Activated CD8-positive, alpha-beta memory T cell treated with anti-CD3 and anti-CD28 coated beads for 48 hours (primary cell): ENCODE results near the gene LRP1B.
"Not testable (repeated sequence)": the region's sequence is repeated elsewhere in the genome, so short reads cannot be mapped to it uniquely, and the experiment has no call there.

ENCODE experiments used
- DNase-seq, 3 experiments: peaks; one replicate each; pipeline ENCODE4 v3.0.0-alpha.2; 2020; ENCODE audit warnings: low read depth in 2 of 3, low spot score in 2 of 3

The LRP1B gene

DNA sequence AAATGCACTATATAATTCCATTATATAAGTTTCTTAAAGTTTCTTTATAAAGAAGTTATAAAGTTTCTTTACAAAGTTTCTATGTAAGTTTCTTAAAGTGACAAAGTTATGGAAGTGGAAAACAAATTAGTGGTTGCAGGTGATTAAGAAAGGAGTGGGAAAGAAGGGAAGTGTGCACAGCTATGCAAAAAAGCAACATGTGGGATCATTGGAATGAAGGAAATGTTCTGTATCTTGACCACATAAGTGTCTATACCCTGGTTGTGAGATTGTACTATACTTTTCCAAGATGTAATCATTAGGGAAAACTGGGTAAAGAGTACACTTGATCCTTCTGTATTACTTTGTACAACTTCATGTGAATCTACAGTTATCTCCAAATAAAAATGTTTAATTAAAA lies 1541.1 kb downstream of the LRP1B start:
- DNase-seq, result no peak

GRCh38 chr2:140589273-140589672 lies 1541.5 kb downstream of the LRP1B start:
- DNase-seq, result no peak

GRCh38 chr2:140586379-140586778 lies 1544.4 kb downstream of the LRP1B start:
- DNase-seq, result no peak

GRCh38 chr2:140585016-140585415 lies 1545.8 kb downstream of the LRP1B start:
- no peak for DNase-seq

- no peak for DNase-seq
Measured at GRCh38 chr2:140584471-140584870, 1546.3 kb downstream of the LRP1B start.

GRCh38 chr2:140580532-140581151 lies 1550.2 kb downstream of the LRP1B start:
- DNase-seq, result no peak

GRCh38 chr2:140577453-140577852 lies 1553.4 kb downstream of the LRP1B start:
- no peak for DNase-seq

DNA sequence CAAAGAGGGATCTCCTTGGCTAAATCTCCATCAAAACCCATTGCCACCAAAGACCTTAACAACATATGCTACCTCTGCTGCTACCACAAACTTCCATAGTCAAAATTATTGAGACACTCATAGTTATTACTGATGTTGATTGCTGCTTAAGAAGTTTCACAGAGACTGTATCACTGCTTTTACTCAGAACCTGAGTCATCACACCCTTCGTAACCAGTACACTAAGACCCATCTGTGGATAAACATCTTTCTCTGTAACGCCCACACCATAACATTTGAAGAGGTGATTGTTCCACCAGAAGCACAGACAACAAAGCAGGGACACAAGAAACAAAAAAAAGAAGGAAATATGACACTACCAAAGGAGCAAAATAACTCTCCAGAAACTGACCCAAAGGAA lies 1563.1 kb downstream of the LRP1B start:
- DNase-seq, result no peak

- no peak for DNase-seq
Measured at GRCh38 chr2:140565756-140566155, 1565.1 kb downstream of the LRP1B start.

DNA sequence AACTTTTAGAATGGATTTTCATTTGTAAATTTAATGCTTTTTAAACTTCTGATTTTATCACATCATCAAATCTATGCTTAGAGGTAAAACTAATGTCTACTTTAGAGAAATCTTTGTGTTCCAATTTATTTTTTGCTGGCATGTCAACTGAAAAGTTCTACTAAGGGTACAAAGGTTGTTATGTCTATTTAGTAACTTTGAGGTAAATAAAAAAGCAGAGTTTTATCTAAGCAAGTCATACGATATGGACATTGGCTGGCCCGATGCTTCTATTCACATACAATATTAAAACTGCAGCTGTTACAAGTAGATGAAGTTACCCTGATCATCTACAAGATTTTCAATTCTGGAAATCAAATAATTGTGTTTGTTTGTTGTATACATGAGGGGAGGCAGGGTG lies 1575.1 kb downstream of the LRP1B start:
- no peak for DNase-seq

DNA sequence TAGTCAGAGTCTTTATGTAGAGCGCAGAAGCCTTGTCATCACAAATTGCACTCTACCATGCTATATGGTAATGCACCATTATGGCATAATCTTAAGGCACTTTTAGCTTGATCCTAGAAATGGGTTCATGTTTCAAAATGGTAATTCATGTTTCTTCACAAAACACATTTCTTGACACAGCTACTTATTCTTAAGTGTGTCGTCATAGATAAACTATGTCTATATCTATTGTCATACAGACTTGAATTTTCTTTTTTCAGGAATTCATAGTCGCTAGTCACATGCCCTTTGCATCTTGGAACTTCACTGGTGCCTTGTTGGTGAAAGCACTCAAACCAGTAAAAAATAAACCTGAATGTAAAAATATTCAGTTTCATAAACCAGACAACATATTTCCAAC lies 1578.2 kb downstream of the LRP1B start:
- no peak for DNase-seq

DNA sequence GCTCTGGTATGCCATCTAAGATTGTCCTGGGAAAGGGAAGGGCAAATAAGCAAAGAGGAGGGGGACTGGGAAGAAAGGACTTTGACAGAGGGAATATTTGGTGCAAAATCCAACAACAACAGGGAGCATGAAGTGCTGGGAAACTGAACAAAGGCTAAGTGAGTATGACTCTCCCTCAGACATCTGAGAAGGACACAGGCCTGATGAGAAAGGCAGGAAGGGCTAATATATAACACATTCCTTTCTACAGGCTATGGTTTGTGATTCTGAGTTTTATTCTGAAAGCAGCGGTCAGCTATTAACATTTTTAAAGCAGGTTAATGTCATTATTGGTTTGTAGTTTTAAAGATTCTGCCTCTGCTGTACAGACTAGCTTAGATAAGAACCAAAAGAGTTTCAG lies 1579.5 kb downstream of the LRP1B start:
- DNase-seq, result no peak

DNA sequence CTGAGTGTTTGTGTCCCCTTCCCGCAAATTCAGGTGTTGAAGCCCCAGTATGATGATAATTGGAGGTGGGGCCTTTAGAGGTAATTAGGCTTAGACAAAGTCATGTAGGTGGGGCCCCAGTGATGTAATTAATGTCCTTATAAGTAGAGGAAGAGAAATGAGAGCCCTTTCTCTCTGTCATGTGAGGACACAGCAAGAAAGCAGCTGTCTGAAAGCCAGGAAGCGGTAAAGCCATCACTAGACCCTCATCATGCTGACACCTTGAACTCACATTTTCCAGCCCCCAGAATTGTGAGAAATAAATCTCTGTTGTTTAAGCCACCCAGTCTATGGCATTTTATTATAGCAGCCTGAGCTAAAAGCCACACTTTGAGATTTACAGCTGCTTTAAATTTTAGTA lies 1580.0 kb downstream of the LRP1B start:
- DNase-seq, result no peak

GRCh38 chr2:140544769-140545168 lies 1586.0 kb downstream of the LRP1B start:
- not testable (repeated sequence) for DNase-seq

- no peak for DNase-seq
Measured at GRCh38 chr2:140542627-140543026, 1588.2 kb downstream of the LRP1B start.

GRCh38 chr2:140539242-140539875 lies 1591.5 kb downstream of the LRP1B start:
- no peak for DNase-seq

- DNase-seq, result no peak
Measured at GRCh38 chr2:140529706-140530105, 1601.1 kb downstream of the LRP1B start.

DNA sequence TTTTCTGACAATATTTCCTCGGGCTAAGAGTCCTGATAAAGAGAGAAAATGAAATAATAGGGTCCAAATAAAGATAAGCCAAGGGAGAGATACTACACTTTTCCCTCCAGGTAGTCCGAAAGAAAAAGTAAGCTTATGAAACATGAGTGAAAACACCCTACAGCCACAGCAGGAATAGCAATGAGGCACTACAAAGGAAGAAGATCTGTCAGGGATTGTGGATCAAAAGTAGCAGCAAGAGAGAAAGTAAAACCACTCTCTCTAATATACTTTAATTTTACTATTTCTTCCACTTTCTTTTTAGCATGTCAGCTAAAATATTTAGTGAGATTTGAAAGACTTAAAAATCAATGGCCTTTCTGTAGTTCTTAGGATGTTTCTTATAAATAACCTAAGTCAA lies 1601.8 kb downstream of the LRP1B start:
- no peak for DNase-seq

- no peak for DNase-seq
Measured at GRCh38 chr2:140526575-140526974, 1604.2 kb downstream of the LRP1B start.

- DNase-seq, result no peak
Measured at GRCh38 chr2:140512106-140512505, 1618.7 kb downstream of the LRP1B start.

DNA sequence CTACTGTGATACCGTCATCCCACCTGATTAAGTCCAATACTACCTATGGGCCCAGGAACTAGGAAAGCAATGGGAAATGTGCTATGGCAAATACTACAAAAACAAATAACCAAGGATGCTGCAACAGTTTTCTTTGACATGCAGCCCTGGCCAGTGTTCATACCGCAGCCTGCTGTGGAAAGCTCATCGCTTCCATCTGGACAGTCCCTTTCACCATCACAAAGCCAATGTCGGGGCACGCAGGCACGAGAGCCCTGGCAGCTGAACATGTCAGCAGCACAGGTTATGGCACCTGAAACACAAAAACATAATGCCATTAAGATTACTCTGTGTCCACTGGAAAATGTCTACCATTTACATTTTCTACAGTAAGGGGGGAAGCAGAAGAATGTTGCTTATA lies 1621.1 kb downstream of the LRP1B start:
- DNase-seq, result no peak

GRCh38 chr2:140508756-140509155 lies 1622.1 kb downstream of the LRP1B start:
- no peak for DNase-seq

DNA sequence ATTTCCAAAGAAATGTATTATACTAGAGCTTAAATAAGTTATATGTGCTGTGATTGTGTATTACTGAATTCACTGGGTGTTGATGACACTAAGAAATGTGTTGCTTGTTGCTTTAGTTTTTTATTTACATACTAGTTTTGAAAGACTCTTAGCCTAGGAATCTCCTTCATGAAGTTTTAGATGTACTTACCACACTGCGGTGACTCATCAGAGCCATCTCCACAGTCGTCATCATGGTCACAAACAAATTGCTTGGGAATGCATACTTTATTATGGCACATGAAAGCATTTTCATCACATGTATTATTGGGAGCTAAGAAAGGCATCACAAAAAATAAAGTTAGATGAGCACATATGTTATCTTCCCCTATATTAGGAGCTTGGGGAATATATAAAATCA lies 1624.2 kb downstream of the LRP1B start:
- no peak for DNase-seq
